GM10248 (cell line): ENCODE data around the gene RNF25.

ENCODE experiments used
- CTCF ChIA-PET: fragments of 300-600 bp; sonication (Branson Sonifier 250); formaldehyde crosslinking; extraction: SDS; loops from one replicate; lab custom pipeline; 2021; ENCODE audit warnings: antibody characterized with exemption; lab: Yijun Ruan, JAX
- POLR2A ChIA-PET: fragments of 350-650 bp; sonication (Branson Sonifier 250); formaldehyde crosslinking; extraction: SDS; loops from one replicate; lab custom pipeline; 2020; ENCODE audit warnings: antibody characterized with exemption; lab: Yijun Ruan, JAX
- DNase-seq: peaks from one replicate; pipeline ENCODE4 v3.0.0; 2012; ENCODE audit errors: extremely low spot score
- TF ChIP-seq, protein P1 (sequence below): IDR thresholded peaks from 2 replicates; pipeline ENCODE4 v1.5.1; 2012; ENCODE audit warnings: mild to moderate bottlenecking, low read depth; ENCODE audit errors: extremely low read depth, missing control alignments, control extremely low read depth

Gene RNF25

GRCh38 chr2:218626369-218626768 is 45.4 kb downstream of the RNF25 start:
- DNase-seq = no peak
- TF ChIP-seq, protein P1, sequence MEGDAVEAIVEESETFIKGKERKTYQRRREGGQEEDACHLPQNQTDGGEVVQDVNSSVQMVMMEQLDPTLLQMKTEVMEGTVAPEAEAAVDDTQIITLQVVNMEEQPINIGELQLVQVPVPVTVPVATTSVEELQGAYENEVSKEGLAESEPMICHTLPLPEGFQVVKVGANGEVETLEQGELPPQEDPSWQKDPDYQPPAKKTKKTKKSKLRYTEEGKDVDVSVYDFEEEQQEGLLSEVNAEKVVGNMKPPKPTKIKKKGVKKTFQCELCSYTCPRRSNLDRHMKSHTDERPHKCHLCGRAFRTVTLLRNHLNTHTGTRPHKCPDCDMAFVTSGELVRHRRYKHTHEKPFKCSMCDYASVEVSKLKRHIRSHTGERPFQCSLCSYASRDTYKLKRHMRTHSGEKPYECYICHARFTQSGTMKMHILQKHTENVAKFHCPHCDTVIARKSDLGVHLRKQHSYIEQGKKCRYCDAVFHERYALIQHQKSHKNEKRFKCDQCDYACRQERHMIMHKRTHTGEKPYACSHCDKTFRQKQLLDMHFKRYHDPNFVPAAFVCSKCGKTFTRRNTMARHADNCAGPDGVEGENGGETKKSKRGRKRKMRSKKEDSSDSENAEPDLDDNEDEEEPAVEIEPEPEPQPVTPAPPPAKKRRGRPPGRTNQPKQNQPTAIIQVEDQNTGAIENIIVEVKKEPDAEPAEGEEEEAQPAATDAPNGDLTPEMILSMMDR = no peak
- POLR2A ChIA-PET = no interaction called here
- CTCF ChIA-PET = interaction anchor here (0.8 to 1.6 kb wide), 3 partner anchors 8 to 35 kb away, joined by 3 to 5 read pairs (median 3); no protein-coding TSS in a partner anchor

GRCh38 chr2:218623366-218623705 is 48.5 kb downstream of the RNF25 start:
- POLR2A ChIA-PET = no interaction called here
- CTCF ChIA-PET = no interaction called here
- DNase-seq = no peak
- TF ChIP-seq, protein P1 = no peak

- DNase-seq = no peak
Measured at GRCh38 chr2:218622606-218623365, 49.0 kb downstream of the RNF25 start.

GRCh38 chr2:218621007-218621406 is 50.8 kb downstream of the RNF25 start:
- TF ChIP-seq, protein P1 = no peak
- CTCF ChIA-PET = interaction anchor here (1.1 to 1.4 kb wide), 2 partner anchors 13 to 14 kb away, joined by 3 read pairs; partner anchors contain the start of gene PLCD4
- POLR2A ChIA-PET = no interaction called here
- no peak for DNase-seq

More at GRCh38 chr2:218622606-218623365, 49.0 kb downstream of the RNF25 start:
- ChIA-PET CTCF (no interaction called here), POLR2A (no interaction called here)
- TF ChIP-seq, protein P1 = no peak

GRCh38 chr2:218618102-218618860 is 53.5 kb downstream of the RNF25 start:
- TF ChIP-seq, protein P1 = peak; percentile 10
- DNase-seq = no peak
- POLR2A ChIA-PET = no interaction called here
- CTCF ChIA-PET = interaction anchor here (0.9 to 1.3 kb wide), 2 partner anchors 10 kb away, joined by 3 to 5 read pairs; partner anchors contain the start of gene PLCD4

DNA sequence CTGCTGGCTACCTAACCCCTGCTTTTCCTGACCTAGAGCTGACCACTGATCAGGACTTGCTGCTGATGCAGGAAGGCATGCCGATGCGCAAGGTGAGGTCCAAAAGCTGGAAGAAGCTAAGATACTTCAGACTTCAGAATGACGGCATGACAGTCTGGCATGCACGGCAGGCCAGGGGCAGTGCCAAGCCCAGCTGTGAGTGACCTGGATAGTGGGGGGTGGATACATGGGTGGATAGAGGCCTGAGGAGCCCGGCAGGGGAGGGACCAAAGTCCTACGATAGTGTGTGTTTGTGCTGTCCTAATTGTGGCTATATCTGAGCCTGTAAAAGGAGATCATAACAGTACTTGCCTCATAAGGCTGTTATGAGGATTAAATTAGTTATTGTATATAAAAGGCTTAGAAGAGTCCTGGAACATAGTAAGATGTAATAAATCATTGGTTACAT is 55.9 kb downstream of the RNF25 start:
- TF ChIP-seq, protein P1 = no peak
- DNase-seq = no peak
- CTCF ChIA-PET = interaction anchor here (0.8 to 1.3 kb wide), 3 partner anchors 9 to 16 kb away, joined by 3 read pairs; no protein-coding TSS in a partner anchor
- POLR2A ChIA-PET = no interaction called here
